ENCODE data around the gene TBC1D22B.

DNA sequence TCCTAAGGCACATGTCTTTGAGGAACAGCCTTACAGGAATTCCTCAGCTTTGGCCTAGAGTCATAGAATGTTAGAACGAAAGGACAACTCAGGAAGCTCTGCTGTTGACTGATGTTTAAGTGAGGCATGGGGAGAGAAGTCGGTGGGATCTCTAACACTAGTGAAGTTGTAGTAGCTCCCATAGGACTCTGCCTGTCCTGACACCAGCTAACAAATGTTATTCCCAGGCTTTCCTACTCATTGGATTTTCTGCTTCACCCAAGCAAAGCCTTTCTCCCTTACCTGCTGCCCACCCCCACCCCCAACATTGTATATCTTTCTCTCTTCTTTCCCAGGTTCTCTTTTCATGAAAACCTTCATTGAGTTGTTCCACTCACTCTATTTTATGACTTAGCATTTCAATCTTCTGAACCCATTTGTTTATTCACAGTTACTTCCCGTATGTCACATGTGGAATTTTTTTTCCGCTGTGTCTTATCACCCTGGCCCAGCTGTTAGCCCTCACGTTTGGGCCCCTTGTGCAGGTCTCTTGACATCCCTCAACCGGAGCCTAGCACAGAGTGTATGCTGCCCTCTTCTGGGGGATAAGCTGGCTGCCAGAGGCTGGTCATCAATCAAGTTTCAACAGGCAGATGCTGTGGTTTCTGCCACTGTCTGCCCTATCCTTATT is 57.0 kb downstream of the TBC1D22B start:
- TF ChIP-seq, protein P1, sequence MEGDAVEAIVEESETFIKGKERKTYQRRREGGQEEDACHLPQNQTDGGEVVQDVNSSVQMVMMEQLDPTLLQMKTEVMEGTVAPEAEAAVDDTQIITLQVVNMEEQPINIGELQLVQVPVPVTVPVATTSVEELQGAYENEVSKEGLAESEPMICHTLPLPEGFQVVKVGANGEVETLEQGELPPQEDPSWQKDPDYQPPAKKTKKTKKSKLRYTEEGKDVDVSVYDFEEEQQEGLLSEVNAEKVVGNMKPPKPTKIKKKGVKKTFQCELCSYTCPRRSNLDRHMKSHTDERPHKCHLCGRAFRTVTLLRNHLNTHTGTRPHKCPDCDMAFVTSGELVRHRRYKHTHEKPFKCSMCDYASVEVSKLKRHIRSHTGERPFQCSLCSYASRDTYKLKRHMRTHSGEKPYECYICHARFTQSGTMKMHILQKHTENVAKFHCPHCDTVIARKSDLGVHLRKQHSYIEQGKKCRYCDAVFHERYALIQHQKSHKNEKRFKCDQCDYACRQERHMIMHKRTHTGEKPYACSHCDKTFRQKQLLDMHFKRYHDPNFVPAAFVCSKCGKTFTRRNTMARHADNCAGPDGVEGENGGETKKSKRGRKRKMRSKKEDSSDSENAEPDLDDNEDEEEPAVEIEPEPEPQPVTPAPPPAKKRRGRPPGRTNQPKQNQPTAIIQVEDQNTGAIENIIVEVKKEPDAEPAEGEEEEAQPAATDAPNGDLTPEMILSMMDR (IDR thresholded peaks at IDR 0.05) = peak; percentile 62
- TF ChIP-seq EZH2 (IDR thresholded peaks at IDR 0.05) = no peak
